ENCODE measurements around the gene PHEX. TPM values are rescaled to one million over a fixed set of nuclear protein-coding genes. Genes with fewer than 3 reads are reported as not detected.

Gene PHEX
- total RNA-seq, 5 donors from 2014 or later (not counting 1 experiment from before 2014, with no cell fraction given), result 0.07 to 0.35 (median 0.16) TPM

DNA sequence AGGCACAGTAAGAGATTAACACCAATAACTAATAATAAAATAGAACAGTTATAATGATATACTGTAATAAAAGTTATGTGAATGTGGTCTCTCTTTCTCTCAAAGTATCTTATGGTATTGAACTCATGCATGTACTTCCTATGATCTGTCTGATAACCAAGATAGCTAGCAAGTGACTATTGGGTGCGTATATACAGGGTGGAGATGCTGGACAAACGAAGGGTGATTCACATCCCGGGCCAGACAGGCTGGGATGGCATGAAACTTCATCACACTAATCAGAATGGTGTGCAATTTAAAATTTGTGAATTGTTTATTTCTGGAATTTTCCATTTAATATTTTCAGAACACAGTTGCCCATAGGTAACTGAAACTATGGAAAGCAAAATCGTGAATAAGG lies 96.8 kb downstream of the PHEX start:
- ChIA-PET CTCF (no interaction called here), POLR2A (no interaction called here)
- Mint-ChIP-seq H3K4me1 (no peaks in the 10 kb centered on the region), H3K27ac (no peak overlapping the region), H3K36me3 (no peaks in the 10 kb centered on the region), H3K27me3 (peaks cover 0 to 31% of the 10 kb centered on the region in 2 donors), H3K9me3 (no peaks in the 10 kb centered on the region), H3K4me3 (no peak overlapping the region)
- Histone ChIP-seq H3K4me1 (ENCODE audit: control insufficient read depth in 1 of 2, extremely low read depth in 1 of 2, insufficient read depth in 2 of 2, low read length in 2 of 2) (no peaks in the 10 kb centered on the region), H3K27me3 (replicated peaks in 1 of 2; ENCODE audit: control insufficient read depth in 2 of 2, extremely low read depth in 1 of 2, insufficient read depth in 2 of 2, low read length in 1 of 2) (no peaks in the 10 kb centered on the region), H3K9me3 (no peaks in the 10 kb centered on the region), H3K4me3 (ENCODE audit: control insufficient read depth in 1 of 2, extremely low read depth in 1 of 2, low read length in 1 of 2) (no peak overlapping the region), H3K36me3 (ENCODE audit: control insufficient read depth in 2 of 2, extremely low read depth in 1 of 2, insufficient read depth in 1 of 2, low read length in 1 of 2) (no peaks in the 10 kb centered on the region), H3K27ac (ENCODE audit: low read length) (no peak overlapping the region)
- no CpG with 5 or more reads among the region's 4 CpGs for WGBS (ENCODE audit: insufficient coverage)
- DNase-seq (no peak), ATAC-seq (replicated peaks in 1 of 4) (no peak)

DNA sequence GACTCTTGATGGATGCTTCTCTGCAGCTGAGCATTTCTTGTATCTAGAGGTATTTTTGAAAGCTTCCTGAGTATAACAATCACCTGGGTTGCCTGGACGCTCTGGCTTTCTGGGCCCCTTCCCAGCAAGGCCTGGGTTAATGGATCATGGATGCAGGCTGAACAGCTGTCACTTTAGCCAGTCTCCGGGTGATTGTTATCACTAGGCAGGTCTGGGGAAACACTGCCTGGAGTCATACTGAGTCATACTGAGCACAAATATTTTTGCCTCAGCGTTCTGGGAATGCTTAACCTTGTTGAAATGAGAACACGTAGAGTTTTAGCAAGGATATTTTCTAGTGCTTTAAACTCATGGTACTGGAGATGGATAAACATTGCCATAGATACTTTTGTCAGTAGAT lies 102.6 kb downstream of the PHEX start:
- Mint-ChIP-seq H3K9me3 (no peaks in the 10 kb centered on the region), H3K4me1 (peaks cover 9 to 10% (median 9%) of the 10 kb centered on the region in 3 donors), H3K27me3 (peaks cover 0 to 26% of the 10 kb centered on the region in 2 donors), H3K27ac (no peak overlapping the region), H3K4me3 (no peak overlapping the region), H3K36me3 (no peaks in the 10 kb centered on the region)
- CTCF ChIA-PET, result no interaction called here
- ATAC-seq (replicated peaks in 1 of 4), result no peak
- Histone ChIP-seq H3K27ac (ENCODE audit: low read length) (no peak overlapping the region), H3K27me3 (replicated peaks in 1 of 2; ENCODE audit: control insufficient read depth in 2 of 2, extremely low read depth in 1 of 2, insufficient read depth in 2 of 2, low read length in 1 of 2) (no peaks in the 10 kb centered on the region), H3K4me1 (ENCODE audit: control insufficient read depth in 1 of 2, extremely low read depth in 1 of 2, insufficient read depth in 2 of 2, low read length in 2 of 2) (peaks cover 0 to 4% of the 10 kb centered on the region in 2 experiments), H3K4me3 (ENCODE audit: control insufficient read depth in 1 of 2, extremely low read depth in 1 of 2, low read length in 1 of 2) (no peak overlapping the region), H3K9me3 (no peaks in the 10 kb centered on the region), H3K36me3 (ENCODE audit: control insufficient read depth in 2 of 2, extremely low read depth in 1 of 2, insufficient read depth in 1 of 2, low read length in 1 of 2) (no peaks in the 10 kb centered on the region)
- DNase-seq, result no peak
- POLR2A ChIA-PET, result no interaction called here
- WGBS (ENCODE audit: insufficient coverage), result 52% methylated on average over 3 of the region's 4 CpGs

DNA sequence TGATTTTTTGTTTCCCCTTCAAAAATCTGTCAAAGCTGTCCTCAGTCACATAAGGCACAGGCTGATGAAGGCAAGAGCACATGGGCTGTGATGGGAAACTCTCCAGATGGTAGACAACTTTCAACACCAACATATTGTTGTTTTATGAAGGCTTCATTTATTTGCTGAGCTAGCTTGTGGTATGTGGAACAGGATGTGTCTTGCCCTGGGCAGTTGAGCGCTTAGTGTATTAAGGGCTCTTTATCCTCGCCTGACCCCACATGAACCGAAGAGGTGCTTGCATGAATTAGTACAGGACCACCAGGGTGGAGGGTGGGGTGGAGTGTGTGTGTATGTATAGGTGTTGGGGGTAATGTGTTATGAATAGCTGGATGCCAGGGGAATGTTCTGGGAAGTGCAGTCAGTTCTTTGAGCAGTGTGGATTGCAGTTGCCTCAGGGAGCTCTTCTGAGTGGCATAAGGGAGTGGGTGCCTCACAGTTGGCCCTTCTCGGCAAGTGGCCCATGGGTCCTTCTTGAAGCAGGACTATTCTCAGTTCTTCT lies 103.1 kb downstream of the PHEX start:
- no peak overlapping the region for H3K4me3 Mint-ChIP-seq
- no peak overlapping the region for H3K27ac Mint-ChIP-seq
- Histone ChIP-seq H3K4me1 (ENCODE audit: control insufficient read depth in 1 of 2, extremely low read depth in 1 of 2, insufficient read depth in 2 of 2, low read length in 2 of 2) (peaks cover 0 to 4% of the 10 kb centered on the region in 2 experiments), H3K4me3 (ENCODE audit: control insufficient read depth in 1 of 2, extremely low read depth in 1 of 2, low read length in 1 of 2) (no peak overlapping the region), H3K9me3 (no peaks in the 10 kb centered on the region), H3K36me3 (ENCODE audit: control insufficient read depth in 2 of 2, extremely low read depth in 1 of 2, insufficient read depth in 1 of 2, low read length in 1 of 2) (no peaks in the 10 kb centered on the region), H3K27me3 (replicated peaks in 1 of 2; ENCODE audit: control insufficient read depth in 2 of 2, extremely low read depth in 1 of 2, insufficient read depth in 2 of 2, low read length in 1 of 2) (no peaks in the 10 kb centered on the region), H3K27ac (ENCODE audit: low read length) (no peak overlapping the region)
- peaks cover 0 to 21% of the 10 kb centered on the region in 2 donors for H3K27me3 Mint-ChIP-seq
- WGBS (ENCODE audit: insufficient coverage), result 60% methylated on average over 3 of the region's 4 CpGs
- no peaks in the 10 kb centered on the region for H3K9me3 Mint-ChIP-seq
- CTCF ChIA-PET, result interaction anchor here (0.6 to 2.9 kb wide), 13 partner anchors 10 to 1767 kb away, joined by 3 to 9 read pairs (median 3); no protein-coding TSS in a partner anchor
- ATAC-seq (replicated peaks in 1 of 4) (no peak), DNase-seq (no peak)
- peaks cover 9 to 10% (median 9%) of the 10 kb centered on the region in 3 donors for H3K4me1 Mint-ChIP-seq
- no peaks in the 10 kb centered on the region for H3K36me3 Mint-ChIP-seq
- POLR2A ChIA-PET, result interaction anchor here in 1 of 2 donors (0.6 kb wide), 1 partner anchor 1773 kb away, joined by 3 read pairs; no protein-coding TSS in a partner anchor

DNA sequence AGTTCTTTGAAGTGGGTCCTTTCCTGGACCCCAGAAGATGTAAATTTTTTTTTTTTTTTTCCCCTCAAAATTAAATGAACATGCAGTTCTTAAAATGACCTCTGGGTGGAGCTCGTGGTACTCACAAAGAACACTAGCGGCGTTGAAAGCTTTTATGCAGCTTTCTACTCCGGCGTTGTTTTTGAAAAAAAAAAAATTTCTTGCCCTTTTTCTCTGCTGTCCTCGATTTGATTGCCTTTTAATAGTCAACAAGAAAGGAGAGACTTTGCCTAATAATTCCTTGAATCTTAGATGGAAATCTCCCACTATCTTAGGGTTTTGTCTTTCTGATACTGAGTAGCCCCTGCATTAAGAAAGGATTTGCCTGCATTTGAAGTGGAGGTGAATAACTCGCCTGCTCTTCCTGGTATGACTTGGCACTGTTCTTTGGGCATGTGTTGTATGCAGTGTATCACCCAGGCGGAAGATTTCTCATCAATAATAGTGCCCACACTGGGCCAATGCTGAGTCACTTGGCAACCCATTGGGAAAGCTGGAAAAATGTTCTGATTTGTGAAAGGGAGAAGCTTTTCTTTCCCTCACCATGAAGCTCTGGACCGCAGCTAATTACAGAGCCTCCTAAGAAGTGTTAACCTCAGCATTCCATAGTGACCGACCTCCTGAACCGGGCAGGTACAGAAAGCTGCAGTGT lies 104.0 kb downstream of the PHEX start:
- Histone ChIP-seq H3K4me3 (ENCODE audit: control insufficient read depth in 1 of 2, extremely low read depth in 1 of 2, low read length in 1 of 2) (no peak overlapping the region), H3K9me3 (no peaks in the 10 kb centered on the region), H3K27ac (ENCODE audit: low read length) (no peak overlapping the region), H3K36me3 (ENCODE audit: control insufficient read depth in 2 of 2, extremely low read depth in 1 of 2, insufficient read depth in 1 of 2, low read length in 1 of 2) (no peaks in the 10 kb centered on the region), H3K27me3 (replicated peaks in 1 of 2; ENCODE audit: control insufficient read depth in 2 of 2, extremely low read depth in 1 of 2, insufficient read depth in 2 of 2, low read length in 1 of 2) (no peaks in the 10 kb centered on the region), H3K4me1 (ENCODE audit: control insufficient read depth in 1 of 2, extremely low read depth in 1 of 2, insufficient read depth in 2 of 2, low read length in 2 of 2) (peaks cover 0 to 4% of the 10 kb centered on the region in 2 experiments)
- peaks cover 9 to 10% (median 9%) of the 10 kb centered on the region in 3 donors for H3K4me1 Mint-ChIP-seq
- H3K27ac Mint-ChIP-seq, result no peak overlapping the region
- H3K4me3 Mint-ChIP-seq, result peak overlapping the region; percentile 5 to 46 (median 42)
- ATAC-seq (replicated peaks in 1 of 4) (peak in 1 of 4 experiments; percentile 28), DNase-seq (peak in 10 of 35 experiments; percentile 1 to 59 (median 7))
- H3K36me3 Mint-ChIP-seq, result no peaks in the 10 kb centered on the region
- CTCF ChIA-PET, result interaction anchor here (0.5 to 2.9 kb wide), 23 partner anchors 9 to 1852 kb away, joined by 3 to 9 read pairs (median 3); no protein-coding TSS in a partner anchor
- 100% methylated on average over 1 of the region's 11 CpGs for WGBS (ENCODE audit: insufficient coverage)
- H3K9me3 Mint-ChIP-seq, result no peaks in the 10 kb centered on the region
- peaks cover 0 to 17% of the 10 kb centered on the region in 2 donors for H3K27me3 Mint-ChIP-seq
- POLR2A ChIA-PET, result interaction anchor here (0.6 kb wide), 4 partner anchors 10 to 1772 kb away, joined by 3 to 5 read pairs (median 3); no protein-coding TSS in a partner anchor

DNA sequence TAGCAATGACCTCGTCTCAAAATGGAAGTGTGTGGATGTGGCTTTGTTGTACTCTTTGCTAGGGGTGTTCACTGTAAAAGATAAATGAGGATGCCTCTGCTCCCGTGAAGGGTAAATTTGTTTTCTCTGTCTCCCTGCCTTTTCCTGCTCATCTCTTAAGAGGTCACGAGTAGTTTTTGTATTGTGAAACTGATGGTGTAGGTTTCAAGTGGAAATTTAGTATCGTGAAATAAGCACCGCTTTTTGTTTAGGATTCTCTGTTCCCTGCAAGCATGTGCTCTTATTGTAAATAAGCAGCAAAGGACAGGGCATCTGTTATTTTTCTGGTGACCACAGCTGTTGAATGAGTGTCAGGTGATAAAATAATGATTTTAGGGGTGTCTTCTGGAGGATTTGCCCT lies 104.6 kb downstream of the PHEX start:
- ATAC-seq (replicated peaks in 1 of 4), result no peak
- no peak overlapping the region for H3K27ac ChIP-seq (ENCODE audit: low read length)
- 100% methylated on average over 1 of the region's 5 CpGs for WGBS (ENCODE audit: insufficient coverage)
- H3K4me1 Mint-ChIP-seq, result peaks cover 9 to 10% (median 9%) of the 10 kb centered on the region in 3 donors
- H3K4me3 Mint-ChIP-seq, result no peak overlapping the region
- H3K9me3 ChIP-seq, result no peaks in the 10 kb centered on the region
- peaks cover 0 to 4% of the 10 kb centered on the region in 2 experiments for H3K4me1 ChIP-seq (ENCODE audit: control insufficient read depth in 1 of 2, extremely low read depth in 1 of 2, insufficient read depth in 2 of 2, low read length in 2 of 2)
- POLR2A ChIA-PET, result no interaction called here
- H3K27me3 Mint-ChIP-seq, result peaks cover 0 to 14% of the 10 kb centered on the region in 2 donors
- H3K9me3 Mint-ChIP-seq, result no peaks in the 10 kb centered on the region
- no peaks in the 10 kb centered on the region for H3K36me3 Mint-ChIP-seq
- no peak overlapping the region for H3K4me3 ChIP-seq (ENCODE audit: control insufficient read depth in 1 of 2, extremely low read depth in 1 of 2, low read length in 1 of 2)
- no peak overlapping the region for H3K27ac Mint-ChIP-seq
- no peak for DNase-seq
- CTCF ChIA-PET, result interaction anchor here (0.8 to 2.9 kb wide), 4 partner anchors 60 to 612 kb away, joined by 3 to 9 read pairs (median 4); no protein-coding TSS in a partner anchor
- H3K36me3 ChIP-seq (ENCODE audit: control insufficient read depth in 2 of 2, extremely low read depth in 1 of 2, insufficient read depth in 1 of 2, low read length in 1 of 2), result no peaks in the 10 kb centered on the region
- no peaks in the 10 kb centered on the region for H3K27me3 ChIP-seq (replicated peaks in 1 of 2; ENCODE audit: control insufficient read depth in 2 of 2, extremely low read depth in 1 of 2, insufficient read depth in 2 of 2, low read length in 1 of 2)

DNA sequence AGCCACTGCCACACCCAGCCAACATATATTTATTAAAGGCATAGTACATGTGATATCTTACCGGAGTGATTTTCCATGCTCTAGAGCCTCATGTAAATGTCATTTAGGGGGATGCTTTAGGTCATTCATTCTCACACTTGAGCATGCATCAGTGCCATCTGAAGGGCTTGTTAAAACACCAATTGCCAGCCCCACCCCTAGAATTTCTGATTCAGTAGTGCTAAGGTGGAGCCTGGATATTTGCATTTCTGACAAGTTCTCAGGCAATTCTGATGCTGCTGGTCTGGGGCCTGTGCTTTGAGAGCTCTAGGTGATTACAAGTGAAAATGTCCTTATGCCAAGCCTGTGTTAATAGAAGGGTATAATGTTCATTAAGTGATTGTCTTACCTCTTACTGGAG lies 107.7 kb downstream of the PHEX start:
- no peak overlapping the region for H3K4me3 ChIP-seq (ENCODE audit: control insufficient read depth in 1 of 2, extremely low read depth in 1 of 2, low read length in 1 of 2)
- Mint-ChIP-seq H3K9me3 (no peaks in the 10 kb centered on the region), H3K27ac (no peak overlapping the region), H3K27me3 (peaks cover 0 to 12% of the 10 kb centered on the region in 2 donors), H3K36me3 (no peaks in the 10 kb centered on the region), H3K4me1 (peaks cover 9 to 10% (median 9%) of the 10 kb centered on the region in 3 donors), H3K4me3 (no peak overlapping the region)
- no peak overlapping the region for H3K27ac ChIP-seq (ENCODE audit: low read length)
- WGBS (ENCODE audit: insufficient coverage), result no CpG with 5 or more reads among the region's 1 CpG
- no peaks in the 10 kb centered on the region for H3K27me3 ChIP-seq (replicated peaks in 1 of 2; ENCODE audit: control insufficient read depth in 2 of 2, extremely low read depth in 1 of 2, insufficient read depth in 2 of 2, low read length in 1 of 2)
- no peak for ATAC-seq (replicated peaks in 1 of 4)
- ChIA-PET CTCF (interaction anchor here in 1 of 2 donors (0.6 kb wide), 1 partner anchor 71 kb away, joined by 4 read pairs; no protein-coding TSS in a partner anchor), POLR2A (interaction anchor here in 1 of 2 donors (0.7 kb wide), 1 partner anchor 49 kb away, joined by 4 read pairs; no protein-coding TSS in a partner anchor)
- H3K36me3 ChIP-seq (ENCODE audit: control insufficient read depth in 2 of 2, extremely low read depth in 1 of 2, insufficient read depth in 1 of 2, low read length in 1 of 2), result no peaks in the 10 kb centered on the region
- H3K4me1 ChIP-seq (ENCODE audit: control insufficient read depth in 1 of 2, extremely low read depth in 1 of 2, insufficient read depth in 2 of 2, low read length in 2 of 2), result peaks cover 0 to 4% of the 10 kb centered on the region in 2 experiments
- no peaks in the 10 kb centered on the region for H3K9me3 ChIP-seq
- no peak for DNase-seq

All from T-cell (primary cell).